ENCODE measurements around the gene PPP2R2D. TPM values are rescaled to one million over a fixed set of nuclear protein-coding genes. Genes with fewer than 3 reads are reported as not detected.
"Not testable (repeated sequence)": the region's sequence is repeated elsewhere in the genome, so short reads cannot be mapped to it uniquely, and the experiment has no call there.

The PPP2R2D gene
- total RNA-seq, 1 experiment from 2014 or later = 39.1 TPM

GRCh38 chr10:131916767-131917160, 16.0 kb downstream of the PPP2R2D start:
- in situ Hi-C loops (cut with HindIII; ENCODE audit: low pct_unique_long_range_greater_than_20kb, low sequenced_read_pairs); DNase-seq (ENCODE audit: low read depth): not testable (repeated sequence)

GRCh38 chr10:131917496-131917895, 16.7 kb downstream of the PPP2R2D start:
- DNase-seq (ENCODE audit: low read depth); in situ Hi-C loops (cut with HindIII; ENCODE audit: low pct_unique_long_range_greater_than_20kb, low sequenced_read_pairs): not testable (repeated sequence)

- DNase-seq (ENCODE audit: low read depth); in situ Hi-C loops (cut with HindIII; ENCODE audit: low pct_unique_long_range_greater_than_20kb, low sequenced_read_pairs): not testable (repeated sequence)
These were observed 18.7 kb downstream of the PPP2R2D start for GRCh38 chr10:131919461-131919860.

GRCh38 chr10:131920151-131920550, 19.3 kb downstream of the PPP2R2D start:
- in situ Hi-C loops (cut with HindIII; ENCODE audit: low pct_unique_long_range_greater_than_20kb, low sequenced_read_pairs) = no loop called here
- DNase-seq (ENCODE audit: low read depth) = no peak

GRCh38 chr10:131920693-131921092, 19.9 kb downstream of the PPP2R2D start:
- in situ Hi-C loops (cut with HindIII; ENCODE audit: low pct_unique_long_range_greater_than_20kb, low sequenced_read_pairs) = no loop called here
- DNase-seq (ENCODE audit: low read depth) = no peak

- no peak for DNase-seq (ENCODE audit: low read depth)
- in situ Hi-C loops (cut with HindIII; ENCODE audit: low pct_unique_long_range_greater_than_20kb, low sequenced_read_pairs) = no loop called here
These were observed 20.4 kb downstream of the PPP2R2D start for GRCh38 chr10:131921184-131921583.

- in situ Hi-C loops (cut with HindIII; ENCODE audit: low pct_unique_long_range_greater_than_20kb, low sequenced_read_pairs) = no loop called here
- no peak for DNase-seq (ENCODE audit: low read depth)
These were observed 22.4 kb downstream of the PPP2R2D start for GRCh38 chr10:131923038-131923756.

- DNase-seq (ENCODE audit: low read depth) = no peak
- in situ Hi-C loops (cut with HindIII; ENCODE audit: low pct_unique_long_range_greater_than_20kb, low sequenced_read_pairs) = no loop called here
These were observed 24.3 kb downstream of the PPP2R2D start for GRCh38 chr10:131925011-131925649.

- DNase-seq (ENCODE audit: low read depth) = no peak
- in situ Hi-C loops (cut with HindIII; ENCODE audit: low pct_unique_long_range_greater_than_20kb, low sequenced_read_pairs) = no loop called here
These were observed 24.9 kb downstream of the PPP2R2D start for GRCh38 chr10:131925716-131926115.

- no peak for DNase-seq (ENCODE audit: low read depth)
- in situ Hi-C loops (cut with HindIII; ENCODE audit: low pct_unique_long_range_greater_than_20kb, low sequenced_read_pairs) = no loop called here
These were observed 25.4 kb downstream of the PPP2R2D start for GRCh38 chr10:131926253-131926652.

GRCh38 chr10:131926743-131927595, 26.2 kb downstream of the PPP2R2D start:
- in situ Hi-C loops (cut with HindIII; ENCODE audit: low pct_unique_long_range_greater_than_20kb, low sequenced_read_pairs) = no loop called here
- DNase-seq (ENCODE audit: low read depth) = no peak

- DNase-seq (ENCODE audit: low read depth) = no peak
- in situ Hi-C loops (cut with HindIII; ENCODE audit: low pct_unique_long_range_greater_than_20kb, low sequenced_read_pairs) = no loop called here
These were observed 27.7 kb downstream of the PPP2R2D start for GRCh38 chr10:131928248-131929095.

GRCh38 chr10:131929122-131929845, 28.5 kb downstream of the PPP2R2D start:
- in situ Hi-C loops (cut with HindIII; ENCODE audit: low pct_unique_long_range_greater_than_20kb, low sequenced_read_pairs) = no loop called here
- no peak for DNase-seq (ENCODE audit: low read depth)

- in situ Hi-C loops (cut with HindIII; ENCODE audit: low pct_unique_long_range_greater_than_20kb, low sequenced_read_pairs) = no loop called here
- no peak for DNase-seq (ENCODE audit: low read depth)
These were observed 29.3 kb downstream of the PPP2R2D start for GRCh38 chr10:131930150-131930549.

GRCh38 chr10:131930586-131931330, 29.9 kb downstream of the PPP2R2D start:
- DNase-seq (ENCODE audit: low read depth) = no peak
- in situ Hi-C loops (cut with HindIII; ENCODE audit: low pct_unique_long_range_greater_than_20kb, low sequenced_read_pairs) = no loop called here

- no peak for DNase-seq (ENCODE audit: low read depth)
- in situ Hi-C loops (cut with HindIII; ENCODE audit: low pct_unique_long_range_greater_than_20kb, low sequenced_read_pairs) = no loop called here
These were observed 31.2 kb downstream of the PPP2R2D start for GRCh38 chr10:131931981-131932380.

Measured in Caki2 (cell line).